NCI-H82 treated with DMSO at 0.1 percent for 48 hours (cell line): ENCODE data around the gene ZNF157.

Source experiments
- DNase-seq: peaks from one replicate; lab custom pipeline; 2025; ENCODE audit not compliant: unreplicated experiment; lab: John Stamatoyannopoulos, UW

Gene ZNF157

GRCh38 chrX:47446971-47447370 is 76.6 kb downstream of the ZNF157 start:
- DNase-seq = no peak

DNA sequence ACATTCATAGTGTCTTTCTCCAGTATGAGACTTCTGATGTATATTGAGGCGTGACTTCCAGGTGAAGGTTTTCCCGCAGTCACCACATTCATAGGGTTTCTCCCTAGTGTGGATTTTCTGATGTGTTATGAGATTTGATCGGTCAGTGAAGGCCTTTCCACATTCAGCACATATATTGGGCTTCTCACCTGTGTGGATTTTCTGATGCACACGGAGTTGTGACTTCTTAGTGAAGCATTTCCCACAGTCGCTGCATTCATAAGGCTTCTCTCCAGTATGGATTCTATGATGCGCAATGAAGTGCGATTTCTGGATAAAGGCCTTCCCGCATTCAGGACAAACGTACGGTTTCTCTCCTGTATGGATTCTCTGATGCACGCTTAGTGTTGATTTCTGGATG is 77.2 kb downstream of the ZNF157 start:
- DNase-seq = no peak

DNA sequence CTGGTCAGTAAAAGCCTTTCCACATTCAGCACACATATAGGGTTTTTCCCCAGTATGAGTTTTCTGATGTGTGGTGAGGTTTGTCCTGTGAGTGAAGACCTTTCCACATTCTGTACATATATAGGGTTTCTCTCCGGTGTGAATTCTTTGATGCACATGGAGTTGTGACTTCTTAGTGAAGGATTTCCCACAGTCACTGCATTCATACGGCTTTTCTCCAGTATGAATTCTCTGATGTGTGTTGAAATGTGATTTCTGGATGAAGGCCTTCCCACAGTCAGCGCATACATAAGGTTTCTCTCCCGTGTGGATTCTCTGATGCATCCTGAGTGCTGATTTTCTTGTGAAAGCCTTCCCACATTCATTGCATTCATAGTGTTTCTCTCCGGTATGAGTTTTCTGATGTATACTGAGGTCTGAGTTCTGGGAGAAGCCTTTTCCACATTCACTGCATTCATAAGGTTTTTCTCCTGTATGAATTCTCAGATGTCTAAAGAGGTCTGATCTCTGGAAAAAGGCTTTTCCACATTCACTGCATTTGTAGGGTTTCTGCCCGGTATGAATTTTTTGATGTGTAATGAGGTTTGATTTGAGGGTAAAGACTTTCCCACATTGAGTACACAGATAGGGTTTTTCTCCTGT is 77.9 kb downstream of the ZNF157 start:
- DNase-seq = no peak

- DNase-seq = no peak
Observed at GRCh38 chrX:47452112-47452511, 81.7 kb downstream of the ZNF157 start.

- no peak for DNase-seq
Observed at GRCh38 chrX:47456080-47456479, 85.7 kb downstream of the ZNF157 start.

DNA sequence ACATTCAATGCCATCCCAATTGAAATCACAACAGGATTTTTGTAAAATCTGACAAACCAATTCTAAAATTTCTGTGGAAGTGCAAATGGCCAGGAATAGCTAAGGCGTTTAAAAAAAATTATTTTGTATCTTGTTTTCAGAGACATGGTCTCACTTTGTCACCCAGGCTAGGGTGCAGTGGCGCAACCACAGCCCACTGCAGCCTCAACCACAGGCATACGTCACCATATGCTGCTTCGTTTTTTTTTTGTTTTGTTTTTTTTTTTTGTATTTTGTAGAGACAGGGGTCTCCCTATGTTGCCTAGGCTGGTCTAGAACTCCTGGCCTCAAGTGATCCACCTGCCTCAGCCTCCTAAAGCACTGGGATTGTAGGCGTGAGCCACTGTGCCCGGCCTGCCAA is 88.2 kb downstream of the ZNF157 start:
- no peak for DNase-seq

- no peak for DNase-seq
Observed at GRCh38 chrX:47460561-47460960, 90.2 kb downstream of the ZNF157 start.
